ENCODE data around the gene AP1B1.

AP1B1 gene

GRCh38 chr22:29323641-29324040 is 64.7 kb downstream of the AP1B1 start:
- no peak overlapping the region for H3K4me3 ChIP-seq (ENCODE audit: low read depth, low read length)
- TF ChIP-seq, protein P1, sequence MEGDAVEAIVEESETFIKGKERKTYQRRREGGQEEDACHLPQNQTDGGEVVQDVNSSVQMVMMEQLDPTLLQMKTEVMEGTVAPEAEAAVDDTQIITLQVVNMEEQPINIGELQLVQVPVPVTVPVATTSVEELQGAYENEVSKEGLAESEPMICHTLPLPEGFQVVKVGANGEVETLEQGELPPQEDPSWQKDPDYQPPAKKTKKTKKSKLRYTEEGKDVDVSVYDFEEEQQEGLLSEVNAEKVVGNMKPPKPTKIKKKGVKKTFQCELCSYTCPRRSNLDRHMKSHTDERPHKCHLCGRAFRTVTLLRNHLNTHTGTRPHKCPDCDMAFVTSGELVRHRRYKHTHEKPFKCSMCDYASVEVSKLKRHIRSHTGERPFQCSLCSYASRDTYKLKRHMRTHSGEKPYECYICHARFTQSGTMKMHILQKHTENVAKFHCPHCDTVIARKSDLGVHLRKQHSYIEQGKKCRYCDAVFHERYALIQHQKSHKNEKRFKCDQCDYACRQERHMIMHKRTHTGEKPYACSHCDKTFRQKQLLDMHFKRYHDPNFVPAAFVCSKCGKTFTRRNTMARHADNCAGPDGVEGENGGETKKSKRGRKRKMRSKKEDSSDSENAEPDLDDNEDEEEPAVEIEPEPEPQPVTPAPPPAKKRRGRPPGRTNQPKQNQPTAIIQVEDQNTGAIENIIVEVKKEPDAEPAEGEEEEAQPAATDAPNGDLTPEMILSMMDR (IDR thresholded peaks at IDR 0.05; ENCODE audit: control insufficient read depth, extremely low read depth, insufficient read depth): no peak
- DNase-seq (ENCODE audit: low read depth): no peak

DNA sequence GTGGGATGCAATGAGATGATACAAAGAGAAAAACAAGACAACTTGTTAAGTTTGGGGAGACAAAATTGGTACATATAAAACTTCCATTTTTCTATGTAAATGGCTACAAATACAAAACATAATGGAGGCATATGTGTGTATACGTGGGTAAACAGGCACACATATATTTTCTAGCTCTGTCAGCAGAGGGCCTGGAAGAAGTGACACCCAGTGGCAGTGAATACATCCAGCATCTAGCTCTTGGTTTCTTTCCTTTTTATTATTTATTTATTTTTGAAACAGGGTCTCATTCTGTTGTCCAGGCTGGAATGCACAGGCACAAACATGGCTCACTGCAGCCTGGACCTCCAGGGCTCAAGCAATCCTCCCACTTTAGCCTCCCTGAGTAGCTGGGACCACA is 67.8 kb downstream of the AP1B1 start:
- no peak for DNase-seq (ENCODE audit: low read depth)
- no peak overlapping the region for H3K4me3 ChIP-seq (ENCODE audit: low read depth, low read length)
- TF ChIP-seq, protein P1 (IDR thresholded peaks at IDR 0.05; ENCODE audit: control insufficient read depth, extremely low read depth, insufficient read depth): peak; percentile 39; the same call in 1 of the 2 replicates

- no peak overlapping the region for H3K4me3 ChIP-seq (ENCODE audit: low read depth, low read length)
- DNase-seq (ENCODE audit: low read depth): no peak
- TF ChIP-seq, protein P1 (IDR thresholded peaks at IDR 0.05; ENCODE audit: control insufficient read depth, extremely low read depth, insufficient read depth): no peak
Measured at GRCh38 chr22:29319072-29319471, 69.3 kb downstream of the AP1B1 start.

DNA sequence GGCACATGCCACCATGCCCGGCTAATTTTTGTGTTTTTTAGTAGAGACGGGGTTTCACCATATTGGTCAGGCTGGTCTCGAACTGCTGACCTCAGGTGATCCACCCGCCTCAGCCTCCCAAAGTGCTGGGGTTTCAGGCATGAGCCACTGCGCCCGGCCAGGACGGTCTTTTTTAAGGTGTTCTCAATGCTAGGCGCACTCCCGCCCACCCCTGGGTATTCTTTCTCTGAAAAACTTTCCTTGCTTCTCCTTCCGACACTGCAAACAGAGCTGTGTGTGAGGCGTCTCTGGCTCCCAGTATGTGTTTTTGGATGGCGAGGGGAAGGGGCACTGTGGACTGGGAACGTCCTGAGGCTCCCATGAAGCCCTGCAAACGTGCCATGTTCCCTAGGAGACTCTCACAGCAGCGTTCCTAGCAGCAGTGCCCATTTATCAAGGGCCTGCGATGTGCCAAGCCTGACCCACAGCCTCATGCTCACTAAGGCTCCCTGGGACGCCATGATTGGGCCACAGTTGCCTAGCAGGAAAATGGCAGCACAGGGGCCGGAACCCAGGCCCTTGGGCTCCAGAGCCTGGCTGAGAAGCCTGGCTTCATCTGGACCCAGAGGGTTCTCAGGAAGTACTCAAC is 70.4 kb downstream of the AP1B1 start:
- TF ChIP-seq, protein P1 (IDR thresholded peaks at IDR 0.05; ENCODE audit: control insufficient read depth, extremely low read depth, insufficient read depth): no peak
- H3K4me3 ChIP-seq (ENCODE audit: low read depth, low read length): no peak overlapping the region
- no peak for DNase-seq (ENCODE audit: low read depth)

- H3K4me3 ChIP-seq (ENCODE audit: low read depth, low read length): no peak overlapping the region
- no peak for DNase-seq (ENCODE audit: low read depth)
- TF ChIP-seq, protein P1 (IDR thresholded peaks at IDR 0.05; ENCODE audit: control insufficient read depth, extremely low read depth, insufficient read depth): no peak
Measured at GRCh38 chr22:29316141-29316828, 72.1 kb downstream of the AP1B1 start.

DNA sequence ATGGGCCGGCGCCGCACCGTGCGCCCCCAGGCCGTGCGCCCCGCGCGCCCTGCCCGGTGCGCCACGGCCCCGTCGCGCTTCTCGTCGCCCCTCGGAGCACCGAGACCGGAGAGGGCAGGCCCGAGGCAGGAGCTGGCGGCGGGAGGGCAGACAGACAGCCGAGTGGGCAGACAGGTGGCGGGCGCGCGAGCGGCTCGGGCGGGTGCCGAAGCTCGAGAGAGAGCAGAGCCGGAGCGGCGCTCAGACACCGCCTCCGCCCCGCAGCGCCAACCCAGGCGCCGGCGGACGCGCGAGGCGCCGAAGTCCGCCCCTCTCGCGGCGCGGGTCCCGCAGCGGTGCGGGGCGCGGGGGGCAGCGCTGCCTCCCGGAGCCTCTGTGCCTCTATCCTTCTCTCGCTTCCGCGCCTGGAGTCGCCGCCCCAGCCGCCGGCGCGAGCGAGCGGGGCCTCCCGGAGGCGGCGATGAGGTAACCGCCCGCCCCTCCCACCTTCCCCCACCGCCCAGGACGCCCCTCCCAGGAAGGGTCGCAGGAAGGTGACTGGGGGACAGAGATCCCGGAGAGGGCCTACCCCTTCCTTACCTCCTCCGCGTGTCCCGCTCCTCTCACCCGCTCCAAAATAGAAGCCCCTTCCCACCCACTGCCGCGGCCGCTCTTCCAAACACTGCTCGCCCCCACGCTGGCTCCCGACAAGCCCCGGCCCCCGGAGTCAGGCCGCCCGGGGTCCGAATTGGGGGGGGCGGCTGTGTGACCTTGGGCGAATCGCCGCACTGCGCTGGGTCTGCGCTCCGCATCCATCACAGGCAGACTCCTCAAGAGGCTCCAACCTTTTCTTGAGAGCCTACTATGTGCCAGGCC is 72.9 kb downstream of the AP1B1 start, which contains the start of gene RASL10A:
Gene RASL10A (minus strand): TSS at position 412 of the 855 bp plus-strand sequence. CDS start 451 bp downstream, outside the sequence.
- DNase-seq (ENCODE audit: low read depth): no peak
- TF ChIP-seq, protein P1 (IDR thresholded peaks at IDR 0.05; ENCODE audit: control insufficient read depth, extremely low read depth, insufficient read depth): no peak
- H3K4me3 ChIP-seq (ENCODE audit: low read depth, low read length): no peak within 1 kb of the TSS
